ENCODE results near the gene GOLGA6A. TPM values are rescaled to one million over a fixed set of nuclear protein-coding genes. Genes with fewer than 3 reads are reported as not detected.

Gene GOLGA6A
- total RNA-seq, 1 experiment from 2014 or later, result 6.0 TPM

- Mint-ChIP-seq H3K27me3 (ENCODE audit: low read depth) (peaks cover 6% of the 10 kb centered on the region; the same call in 1 of the 2 replicates), H3K9me3 (no peaks in the 10 kb centered on the region), H3K4me1 (peaks cover 21% of the 10 kb centered on the region), H3K4me3 (no peak overlapping the region), H3K27ac (no peak overlapping the region), H3K36me3 (0 out of 2 replicates have a peak, but pooled peaks cover 4% of the 10 kb centered on the region)
- POLR2A ChIA-PET, result interaction anchor here (0.5 to 1.3 kb wide), 2 partner anchors 7 to 790 kb away, joined by 3 to 5 read pairs; no protein-coding TSS in a partner anchor
- CTCF ChIA-PET, result interaction anchor here (0.8 to 10.6 kb wide), 8 partner anchors 6 to 263 kb away, joined by 3 to 163 read pairs (median 6); partner anchors contain the start of gene PML
- TF ChIP-seq PRDM15 (CRISPR knock-in tag; IDR thresholded peaks at IDR 0.05) (no peak), NR3C1 (CRISPR knock-in tag; conservative IDR thresholded peaks at IDR 0.05; ENCODE audit: low read depth) (no peak), GTF2I (CRISPR knock-in tag; conservative IDR thresholded peaks at IDR 0.05) (no peak), ATF2 (CRISPR knock-in tag; IDR thresholded peaks at IDR 0.05; ENCODE audit: borderline replicate concordance, low read depth) (no peak), PREB (CRISPR knock-in tag; IDR thresholded peaks at IDR 0.05; ENCODE audit: borderline replicate concordance) (no peak), RORB (CRISPR knock-in tag; IDR thresholded peaks at IDR 0.05) (no peak), ATF3 (CRISPR knock-in tag; conservative IDR thresholded peaks at IDR 0.05) (no peak), ARID4B (CRISPR knock-in tag; IDR thresholded peaks at IDR 0.05; ENCODE audit: borderline replicate concordance) (no peak), NR1H2 (CRISPR knock-in tag; IDR thresholded peaks at IDR 0.05) (no peak), ZNF219 (CRISPR knock-in tag; IDR thresholded peaks at IDR 0.05; ENCODE audit: borderline replicate concordance) (no peak)
- ATAC-seq (no peak), DNase-seq (ENCODE audit: low spot score) (no peak)
Observed at GRCh38 chr15:74044267-74045110, 37.9 kb downstream of the GOLGA6A start.
